ENCODE measurements around the gene CCL25.

DNA sequence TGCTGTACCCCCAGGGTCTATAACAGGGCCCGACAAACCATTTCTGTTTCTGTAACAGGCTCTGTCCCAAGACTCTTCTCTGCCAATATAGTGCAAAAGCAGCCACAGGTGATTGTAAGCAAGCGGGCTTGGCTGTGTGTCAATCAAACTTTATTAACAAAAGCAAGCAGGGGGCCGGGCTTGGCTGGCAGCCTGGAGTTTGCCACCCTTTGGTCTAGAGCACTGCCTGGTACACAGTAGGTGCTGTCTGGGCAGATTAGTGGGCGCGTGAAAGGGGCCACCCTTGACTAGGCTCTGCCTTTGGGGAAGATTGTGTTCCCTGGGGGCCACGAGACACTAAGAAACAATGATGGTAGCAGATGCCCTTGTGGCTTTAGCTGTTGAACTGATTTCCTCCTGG lies 27.4 kb downstream of the CCL25 start:
- TF ChIP-seq, protein P1, sequence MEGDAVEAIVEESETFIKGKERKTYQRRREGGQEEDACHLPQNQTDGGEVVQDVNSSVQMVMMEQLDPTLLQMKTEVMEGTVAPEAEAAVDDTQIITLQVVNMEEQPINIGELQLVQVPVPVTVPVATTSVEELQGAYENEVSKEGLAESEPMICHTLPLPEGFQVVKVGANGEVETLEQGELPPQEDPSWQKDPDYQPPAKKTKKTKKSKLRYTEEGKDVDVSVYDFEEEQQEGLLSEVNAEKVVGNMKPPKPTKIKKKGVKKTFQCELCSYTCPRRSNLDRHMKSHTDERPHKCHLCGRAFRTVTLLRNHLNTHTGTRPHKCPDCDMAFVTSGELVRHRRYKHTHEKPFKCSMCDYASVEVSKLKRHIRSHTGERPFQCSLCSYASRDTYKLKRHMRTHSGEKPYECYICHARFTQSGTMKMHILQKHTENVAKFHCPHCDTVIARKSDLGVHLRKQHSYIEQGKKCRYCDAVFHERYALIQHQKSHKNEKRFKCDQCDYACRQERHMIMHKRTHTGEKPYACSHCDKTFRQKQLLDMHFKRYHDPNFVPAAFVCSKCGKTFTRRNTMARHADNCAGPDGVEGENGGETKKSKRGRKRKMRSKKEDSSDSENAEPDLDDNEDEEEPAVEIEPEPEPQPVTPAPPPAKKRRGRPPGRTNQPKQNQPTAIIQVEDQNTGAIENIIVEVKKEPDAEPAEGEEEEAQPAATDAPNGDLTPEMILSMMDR (IDR thresholded peaks at IDR 0.05), result no peak
- TF ChIP-seq USF2 (IDR thresholded peaks at IDR 0.05; ENCODE audit: borderline replicate concordance, low read depth, low read length) (no peak), YY1 (IDR thresholded peaks at IDR 0.05; ENCODE audit: low read depth) (no peak), ELF1 (IDR thresholded peaks at IDR 0.05) (no peak), POLR2AphosphoS5 (IDR thresholded peaks at IDR 0.05; ENCODE audit: low read depth, low read length) (no peak), REST (IDR thresholded peaks at IDR 0.05; ENCODE audit: low read depth, low read length) (no peak), RCOR1 (IDR thresholded peaks at IDR 0.05; ENCODE audit: low read length) (no peak), TAF1 (IDR thresholded peaks at IDR 0.05; ENCODE audit: borderline replicate concordance, low read depth, low read length) (no peak), RAD21 (IDR thresholded peaks at IDR 0.05; ENCODE audit: low read length) (no peak), JUND (IDR thresholded peaks at IDR 0.05) (no peak), TEAD4 (IDR thresholded peaks at IDR 0.05; ENCODE audit: borderline replicate concordance, insufficient read depth) (no peak), SMC3 (IDR thresholded peaks at IDR 0.05; ENCODE audit: low read depth, low read length) (no peak)
- TF ChIP-seq, protein P2, sequence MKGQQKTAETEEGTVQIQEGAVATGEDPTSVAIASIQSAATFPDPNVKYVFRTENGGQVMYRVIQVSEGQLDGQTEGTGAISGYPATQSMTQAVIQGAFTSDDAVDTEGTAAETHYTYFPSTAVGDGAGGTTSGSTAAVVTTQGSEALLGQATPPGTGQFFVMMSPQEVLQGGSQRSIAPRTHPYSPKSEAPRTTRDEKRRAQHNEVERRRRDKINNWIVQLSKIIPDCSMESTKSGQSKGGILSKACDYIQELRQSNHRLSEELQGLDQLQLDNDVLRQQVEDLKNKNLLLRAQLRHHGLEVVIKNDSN (IDR thresholded peaks at IDR 0.05; ENCODE audit: borderline replicate concordance, low read depth), result no peak
- TF ChIP-seq, protein P3, sequence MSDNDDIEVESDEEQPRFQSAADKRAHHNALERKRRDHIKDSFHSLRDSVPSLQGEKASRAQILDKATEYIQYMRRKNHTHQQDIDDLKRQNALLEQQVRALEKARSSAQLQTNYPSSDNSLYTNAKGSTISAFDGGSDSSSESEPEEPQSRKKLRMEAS (IDR thresholded peaks at IDR 0.05; ENCODE audit: low read depth), result no peak

Measured in SK-N-SH (cell line).